K562 (cell line): ENCODE results near the gene SLC26A5. TPM values are rescaled to one million over a fixed set of nuclear protein-coding genes. Genes with fewer than 3 reads are reported as not detected.
A peak's percentile ranks its signal among the peaks of the same experiment; 100 is the strongest.

Experiments
- ATAC-seq: fragments of 200-7000 bp; cut with Tn5 transposase; 3 replicates; pipeline ENCODE4 v1.9.1; 2020; ENCODE audit warnings: moderate library complexity
- BruUV-seq: library from RNA; stranded (reverse); fragments of 400-500 nt; replicated peaks from 2 replicates; lab custom pipeline; 2021; lab: Mats Ljungman, UMichigan
- CTCF ChIA-PET: fragments of 300-600 bp; formaldehyde crosslinking; extraction: SDS; loops from one replicate; lab custom pipeline; 2021; ENCODE audit warnings: low intra/inter-chr PET ratio; lab: Yijun Ruan, JAX
- POLR2A ChIA-PET: fragments of 300-600, 350-650 bp; sonication (Branson Sonifier 250); formaldehyde crosslinking; extraction: SDS; loops from one replicate; lab custom pipeline; 2021; ENCODE audit warnings: antibody characterized with exemption, inconsistent platforms; lab: Yijun Ruan, JAX
- DNase-seq, 4 experiments: peaks; one replicate each; pipeline versions ENCODE4 v3.0.0 to v3.0.0-alpha.2; 2011 to 2018; ENCODE audit warnings: low spot score in 3 of 4, mixed read lengths in 3 of 4; ENCODE audit errors: extremely low read depth in 1 of 4
- FAIRE-seq: peaks from 2 replicates; lab custom pipeline; 2011; peaks lifted over from hg19 to GRCh38; lab: Jason Lieb, UNC
- H2AFZ ChIP-seq: 2 replicates; pipeline ENCODE4 v1.6.0; 2011; ENCODE audit warnings: low read depth, low read length, control low read depth, inconsistent platforms
- H3K27ac ChIP-seq: fragments of 200-600 bp; 3 replicates; pipeline ENCODE4 v1.8.0; 2011; ENCODE audit warnings: low read depth, mild to moderate bottlenecking, control low read depth, inconsistent platforms, low read length, moderate library complexity, mixed read lengths; ENCODE audit errors: extremely low read depth
- H3K27me3 ChIP-seq, 2 experiments: fragments of 300-600 bp in 1 of 2; 2 replicates in 1 of 2; 3 replicates in 1 of 2; pipeline versions ENCODE4 v1.6.0 to v1.8.0; 2011; ENCODE audit warnings: inconsistent platforms in 2 of 2, low read length in 2 of 2, mild to moderate bottlenecking in 1 of 2, mixed read lengths in 1 of 2, moderate library complexity in 1 of 2; ENCODE audit not compliant: control insufficient read depth in 2 of 2, insufficient read depth in 2 of 2
- H3K36me3 ChIP-seq: fragments of 300-600 bp; 3 replicates; pipeline ENCODE4 v1.8.0; 2011; ENCODE audit warnings: mild to moderate bottlenecking, low read length, inconsistent platforms; ENCODE audit not compliant: control insufficient read depth, insufficient read depth
- H3K4me1 ChIP-seq, 2 experiments: fragments of 200-600 bp in 1 of 2; replicated peaks in 1 of 2; 2 replicates in 1 of 2; 3 replicates in 1 of 2; pipeline versions ENCODE4 v1.5.1 to v1.8.0; 2011; ENCODE audit warnings: inconsistent platforms in 2 of 2, low read length in 2 of 2, mild to moderate bottlenecking in 1 of 2, mixed read lengths in 1 of 2, moderate library complexity in 1 of 2; ENCODE audit not compliant: control insufficient read depth in 2 of 2, insufficient read depth in 2 of 2
- H3K4me2 ChIP-seq: 2 replicates; pipeline ENCODE4 v1.6.1; 2011; ENCODE audit warnings: low read length, control low read depth, inconsistent platforms, mixed read lengths; ENCODE audit not compliant: insufficient read depth
- H3K4me3 ChIP-seq: fragments of 200-600 bp; sonication (generic), shearing (Covaris generic); 2 replicates; pipeline ENCODE4 v1.5.1; 2016; ENCODE audit warnings: control low read depth, inconsistent platforms
- H3K79me2 ChIP-seq: fragments of 200-600 bp; 3 replicates; pipeline ENCODE4 v1.8.0; 2011; ENCODE audit warnings: low read length, inconsistent platforms; ENCODE audit not compliant: control insufficient read depth, insufficient read depth
- H3K9ac ChIP-seq, 2 experiments: 2 replicates each; pipeline versions ENCODE4 v1.6.0 to v1.6.1; 2011; ENCODE audit warnings: low read depth in 2 of 2, low read length in 2 of 2, control low read depth in 1 of 2, inconsistent platforms in 1 of 2, mild to moderate bottlenecking in 1 of 2, mixed read lengths in 1 of 2; ENCODE audit not compliant: insufficient read depth in 1 of 2
- H3K9me1 ChIP-seq: one replicate; pipeline ENCODE4 v1.6.0; 2011; ENCODE audit warnings: inconsistent platforms, mild to moderate bottlenecking, low read length, moderate library complexity; ENCODE audit not compliant: control insufficient read depth, insufficient read depth
- H3K9me3 ChIP-seq: replicated peaks from 2 replicates; pipeline ENCODE4 v1.5.1; 2011; ENCODE audit warnings: low read depth, low read length, inconsistent platforms; ENCODE audit not compliant: control insufficient read depth, insufficient read depth
- H4K20me1 ChIP-seq: replicated peaks from 2 replicates; pipeline ENCODE4 v1.6.1; 2011; ENCODE audit warnings: low read length, inconsistent platforms, mixed read lengths; ENCODE audit not compliant: control insufficient read depth, insufficient read depth
- C11orf30 ChIP-seq: fragments of 450-650 bp; IDR thresholded peaks from 2 replicates; pipeline ENCODE4 v1.6.1; 2016; ENCODE audit warnings: low read depth, mild to moderate bottlenecking
- LARP7 ChIP-seq: fragments of 450-650 bp; IDR thresholded peaks from 2 replicates; pipeline ENCODE4 v1.6.1; 2016
- MAFF ChIP-seq: IDR thresholded peaks from 2 replicates; pipeline ENCODE4 v1.6.1; 2012; ENCODE audit warnings: low read length, improper control_type of control experiment
- MAFG ChIP-seq: fragments of 450-650 bp; conservative IDR thresholded peaks from 2 replicates; pipeline ENCODE4 v1.6.1; 2016; ENCODE audit warnings: missing genetic modification characterization, missing compliant biosample characterization
- MAFK ChIP-seq: IDR thresholded peaks from 2 replicates; pipeline ENCODE4 v1.6.1; 2011; ENCODE audit warnings: low read length, improper control_type of control experiment
- NR2C2 ChIP-seq, 2 experiments: fragments of 200-800 bp in 1 of 2; sonication (Bioruptor generic) in 1 of 2; sonication (generic) in 1 of 2; formaldehyde crosslinking in 1 of 2; IDR thresholded peaks; 2 replicates each; pipeline versions ENCODE4 v1.6.1 to v1.8.0; 2016 to 2022; ENCODE audit warnings: mild to moderate bottlenecking in 1 of 2, missing compliant biosample characterization in 1 of 2, missing genetic modification characterization in 1 of 2, missing genetic modification reagents in 1 of 2
- POLR2AphosphoS2 ChIP-seq: IDR thresholded peaks from 2 replicates; pipeline ENCODE4 v1.6.1; 2012; ENCODE audit warnings: low read length, improper control_type of control experiment
- SUPT5H ChIP-seq: fragments of 450-650 bp; IDR thresholded peaks from 2 replicates; pipeline ENCODE4 v1.6.1; 2016
- ZNF316 ChIP-seq: fragments of 450-650 bp; IDR thresholded peaks from 2 replicates; pipeline ENCODE4 v1.6.1; 2016
- ZNF507 ChIP-seq: conservative IDR thresholded peaks from 2 replicates; pipeline ENCODE4 v1.6.1; 2017; ENCODE audit warnings: missing genetic modification characterization, missing compliant biosample characterization
- WGBS: fragments of 100-300 bp; shearing (Covaris generic); methylation state at CpG from one replicate; pipeline ENCODE4 v1.1.6; 2016; ENCODE audit warnings: low coverage, mixed read lengths; ENCODE audit not compliant: insufficient coverage; ENCODE audit errors: missing lambda C conversion rate; 5-methylcytosine and 5-hydroxymethylcytosine counted together
- in situ Hi-C: fragments of 300-500 bp; cut with MboI; formaldehyde crosslinking; loops from 4 replicates; pipeline ENCODE4 v1.15.0; 2018; ENCODE audit warnings: inconsistent platforms, mixed read lengths
- intact Hi-C: fragments of 100-400 bp; cut with micrococcal nuclease; formaldehyde crosslinking; loops from 2 replicates; pipeline ENCODE4 v1.14.2; 2022
- polyA plus RNA-seq, 8 experiments: library from polyadenylated mRNA; depleted of rRNA in 4 of 8; stranded (reverse) in 5 of 8; unstranded in 3 of 8; fragments of >200 nt; fragmentation: Nextera tagmentation in 2 of 8; fragmentation: Illumina TruSeq in 1 of 8; extraction: Ambion mirVana in 2 of 8; extraction: Trizol in 1 of 8; gene quantifications; 2 replicates each; pipeline versions ENCODE4 v1.2.1 to v1.2.3, GENCODE V29; 2011 to 2014; ENCODE audit warnings: inconsistent platforms in 1 of 8, missing spikeins in 1 of 8
- total RNA-seq, 7 experiments: library from RNA; depleted of rRNA in 6 of 7; stranded (reverse); fragments of >200 nt in 6 of 7; fragmentation: Illumina TruSeq in 2 of 7; extraction: Trizol in 2 of 7; gene quantifications; 2 replicates each; pipeline versions ENCODE4 v1.2.1 to v1.2.3, GENCODE V29; 2011 to 2021; ENCODE audit warnings: low replicate concordance in 1 of 7

Gene SLC26A5
- total and polyA plus RNA-seq, 9 of the 15 experiments (the other 6 are each of a cell fraction or from before 2014, with no cell fraction given) = not detected

DNA sequence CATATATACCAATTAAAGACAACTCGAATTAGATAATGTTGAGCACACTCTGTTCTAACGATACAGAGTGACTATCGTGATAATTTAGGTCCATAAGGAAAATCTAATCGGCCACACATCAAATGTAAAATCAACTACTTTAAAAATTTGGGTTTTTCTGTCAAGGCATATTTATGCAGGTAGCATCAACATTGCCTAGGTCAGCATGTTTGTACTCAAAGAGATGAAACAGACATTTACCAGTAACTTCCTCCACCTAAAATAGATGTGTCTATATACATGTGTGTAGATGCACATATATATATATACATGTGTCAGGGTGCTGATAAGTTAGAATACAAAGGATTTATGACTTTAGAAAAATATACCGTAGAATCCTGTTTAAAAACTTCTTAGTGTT lies 76.6 kb downstream of the SLC26A5 start:
- Histone ChIP-seq H3K4me1 (no peaks in the 10 kb centered on the region), H3K9me3 (no peaks in the 10 kb centered on the region), H2AFZ (no peak overlapping the region), H4K20me1 (no peaks in the 10 kb centered on the region), H3K36me3 (peaks cover 52% of the 10 kb centered on the region), H3K27me3 (no peaks in the 10 kb centered on the region), H3K9ac (no peak overlapping the region), H3K79me2 (no peaks in the 10 kb centered on the region), H3K4me3 (no peak overlapping the region), H3K4me2 (no peak overlapping the region), H3K9me1 (no peaks in the 10 kb centered on the region), H3K27ac (no peak overlapping the region)
- in situ Hi-C loops (no loop called here), intact Hi-C loops (no loop called here)
- TF ChIP-seq MAFF (peak; percentile 70), MAFK (peak; percentile 63), MAFG (tag) (peak; percentile 44; the same call in 1 of the 2 replicates), NR2C2 (CRISPR knock-in tag; IDR thresholded peaks at IDR 0.05) (no peak), NR2C2 (tag; IDR thresholded peaks at IDR 0.05) (no peak), C11orf30 (peak; percentile 73), POLR2AphosphoS2 (peak; percentile 47; the same call in 1 of the 2 replicates), SUPT5H (peak; percentile 29; the same call in 1 of the 2 replicates), LARP7 (no peak), ZNF316 (peak; percentile 75), ZNF507 (no peak)
- ChIA-PET POLR2A (no interaction called here), CTCF (no interaction called here)
- no peak for DNase-seq
- no peak for FAIRE-seq
- ATAC-seq = no peak
- BruUV-seq = no TSS peak
- 87% methylated on average over 5 of the region's 5 CpGs for WGBS
